HG03520 (cell line): ENCODE measurements around the gene DCPS.
"Not testable (repeated sequence)": the region's sequence is repeated elsewhere in the genome, so short reads cannot be mapped to it uniquely, and the experiment has no call there.

Experiments used
- ATAC-seq: cut with Tn5 transposase; IDR thresholded peaks from one replicate; pipeline ENCODE4 v1.9.1; 2021; ENCODE audit warnings: mild to moderate bottlenecking, moderate library complexity; ENCODE audit not compliant: unreplicated experiment

Gene DCPS

GRCh38 chr11:126303623-126304456 lies at the start of gene DCPS:
DCPS (plus strand) TSS chr11:126304060; CDS start chr11:126304081, 21 bp downstream.
- peak; percentile 72 for ATAC-seq

- no peak for ATAC-seq
Measured at GRCh38 chr11:126254819-126255218, 49.0 kb upstream of the DCPS start.

GRCh38 chr11:126255507-126255906 lies 48.4 kb upstream of the DCPS start:
- ATAC-seq: not testable (repeated sequence)

GRCh38 chr11:126256216-126256615 lies 47.6 kb upstream of the DCPS start:
- ATAC-seq: no peak

GRCh38 chr11:126257144-126257543 lies 46.7 kb upstream of the DCPS start:
- ATAC-seq: no peak

GRCh38 chr11:126257764-126258163 lies 46.1 kb upstream of the DCPS start:
- ATAC-seq: no peak

- no peak for ATAC-seq
Measured at GRCh38 chr11:126262216-126262615, 41.6 kb upstream of the DCPS start.

- no peak for ATAC-seq
Measured at GRCh38 chr11:126263489-126263888, 40.4 kb upstream of the DCPS start.

GRCh38 chr11:126265811-126266210 lies 38.0 kb upstream of the DCPS start:
- no peak for ATAC-seq

GRCh38 chr11:126267650-126268049 lies 36.2 kb upstream of the DCPS start:
- no peak for ATAC-seq

GRCh38 chr11:126268361-126268707 lies 35.5 kb upstream of the DCPS start:
- no peak for ATAC-seq

GRCh38 chr11:126268708-126269579 lies 34.9 kb upstream of the DCPS start, which contains the start of the genes FOXRED1 and SRPRA:
FOXRED1 (plus strand) TSS chr11:126269154; CDS start chr11:126269207, 53 bp downstream.
SRPRA (minus strand) TSS chr11:126268895; CDS start chr11:126268804, 91 bp downstream.
- peak; percentile 99 for ATAC-seq

GRCh38 chr11:126277322-126277721 lies 26.5 kb upstream of the DCPS start:
- ATAC-seq: no peak

- ATAC-seq: no peak
Measured at GRCh38 chr11:126277780-126278179, 26.1 kb upstream of the DCPS start.

- no peak for ATAC-seq
Measured at GRCh38 chr11:126279191-126279590, 24.7 kb upstream of the DCPS start.

- no peak for ATAC-seq
Measured at GRCh38 chr11:126280595-126280994, 23.3 kb upstream of the DCPS start.

- ATAC-seq: no peak
Measured at GRCh38 chr11:126281245-126281644, 22.6 kb upstream of the DCPS start.

GRCh38 chr11:126281666-126282175 lies 22.1 kb upstream of the DCPS start:
- no peak for ATAC-seq

- ATAC-seq: no peak
Measured at GRCh38 chr11:126282361-126282735, 21.5 kb upstream of the DCPS start.

- ATAC-seq: peak; percentile 45
Measured at GRCh38 chr11:126282736-126283591, 20.9 kb upstream of the DCPS start, which contains the start of gene TIRAP. TIRAP (plus strand) TSS chr11:126283093; CDS start chr11:126290895, 7,802 bp downstream.
